ENCODE data around the gene SLC50A1.

Gene SLC50A1

GRCh38 chr1:155183775-155184221, 48.1 kb downstream of the SLC50A1 start:
- no peak for DNase-seq (ENCODE audit: low spot score)
- no peak for FAIRE-seq

- DNase-seq (ENCODE audit: low spot score) (no peak), FAIRE-seq (no peak)
Measured at GRCh38 chr1:155184351-155184811, 48.7 kb downstream of the SLC50A1 start.

- FAIRE-seq (no peak), DNase-seq (ENCODE audit: low spot score) (no peak)
Measured at GRCh38 chr1:155184835-155185782, 49.5 kb downstream of the SLC50A1 start.

GRCh38 chr1:155185783-155186066, 50.1 kb downstream of the SLC50A1 start:
- FAIRE-seq (no peak), DNase-seq (ENCODE audit: low spot score) (no peak)

- no peak for DNase-seq (ENCODE audit: low spot score)
- FAIRE-seq: no peak
Measured at GRCh38 chr1:155186067-155186793, 50.6 kb downstream of the SLC50A1 start.

GRCh38 chr1:155186794-155187455, 51.3 kb downstream of the SLC50A1 start:
- no peak for DNase-seq (ENCODE audit: low spot score)

GRCh38 chr1:155187456-155187891, 51.8 kb downstream of the SLC50A1 start:
- DNase-seq (ENCODE audit: low spot score) (no peak), FAIRE-seq (no peak)

More at GRCh38 chr1:155186794-155187455, 51.3 kb downstream of the SLC50A1 start:
- FAIRE-seq: no peak

GRCh38 chr1:155188268-155188667, 52.6 kb downstream of the SLC50A1 start:
- DNase-seq (ENCODE audit: low spot score) (no peak), FAIRE-seq (no peak)

All from urothelium cell line (cell line).